C4-2B (cell line): ENCODE results near the gene NADSYN1.

ENCODE experiments used
- H3K27ac ChIP-seq: fragments of 450-650 bp; 2 replicates; pipeline ENCODE4 v1.5.1; 2017
- ZFX ChIP-seq: fragments of 450-650 bp; IDR thresholded peaks from 2 replicates; pipeline ENCODE4 v1.6.1; 2017
- TF ChIP-seq, protein P1 (sequence below): fragments of 450-650 bp; conservative IDR thresholded peaks from 2 replicates; pipeline ENCODE4 v1.5.1; 2017; ENCODE audit warnings: mild to moderate bottlenecking

Gene NADSYN1

DNA sequence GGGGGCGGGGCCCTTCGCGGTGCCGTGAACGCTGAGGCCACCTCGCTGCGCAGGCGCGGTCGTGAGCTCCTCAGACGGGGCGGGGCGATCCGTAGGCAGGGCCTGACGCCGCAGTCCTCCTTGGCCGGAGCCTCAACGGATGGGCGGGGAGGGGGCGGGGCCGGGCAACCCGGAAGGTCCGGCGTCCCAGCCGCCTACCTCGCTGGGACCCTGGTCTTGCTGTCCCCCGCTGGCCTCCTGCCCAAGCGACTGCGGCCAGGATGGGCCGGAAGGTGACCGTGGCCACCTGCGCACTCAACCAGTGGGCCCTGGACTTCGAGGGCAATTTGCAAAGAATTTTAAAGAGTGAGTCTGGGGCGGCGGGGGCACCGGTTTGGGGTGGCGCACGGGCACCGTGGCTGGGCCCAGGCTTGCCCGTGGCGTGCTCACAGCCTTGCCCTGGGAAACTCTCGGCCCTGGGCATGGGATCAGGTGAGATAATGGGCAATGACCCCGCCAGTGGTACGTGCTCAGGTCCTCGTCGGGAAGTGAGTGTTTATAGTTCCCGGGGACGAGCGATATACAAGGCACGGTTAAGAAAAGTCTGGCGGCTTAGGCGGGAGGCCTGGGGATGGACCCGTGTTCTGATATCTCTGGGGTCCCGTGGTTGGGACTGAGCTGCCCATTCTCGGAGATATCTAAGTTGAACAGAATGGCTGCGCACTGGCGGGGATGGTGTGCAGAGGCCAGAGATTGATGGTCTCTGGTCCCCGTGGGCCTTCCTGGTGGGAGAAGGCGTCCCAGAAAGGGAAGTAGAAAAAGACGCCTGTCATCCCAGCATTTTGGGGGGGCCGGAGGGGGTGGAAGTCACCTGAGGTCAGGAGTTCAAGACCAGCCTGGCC lies at the start of gene NADSYN1:
TSS of gene NADSYN1 (plus strand) at position 167 of the 881 bp plus-strand sequence. CDS start at position 261, 94 bp downstream.
- H3K27ac ChIP-seq, result peak within 1 kb of the TSS; percentile 84
- peak; percentile 78 for TF ChIP-seq ZFX
- TF ChIP-seq, protein P1, sequence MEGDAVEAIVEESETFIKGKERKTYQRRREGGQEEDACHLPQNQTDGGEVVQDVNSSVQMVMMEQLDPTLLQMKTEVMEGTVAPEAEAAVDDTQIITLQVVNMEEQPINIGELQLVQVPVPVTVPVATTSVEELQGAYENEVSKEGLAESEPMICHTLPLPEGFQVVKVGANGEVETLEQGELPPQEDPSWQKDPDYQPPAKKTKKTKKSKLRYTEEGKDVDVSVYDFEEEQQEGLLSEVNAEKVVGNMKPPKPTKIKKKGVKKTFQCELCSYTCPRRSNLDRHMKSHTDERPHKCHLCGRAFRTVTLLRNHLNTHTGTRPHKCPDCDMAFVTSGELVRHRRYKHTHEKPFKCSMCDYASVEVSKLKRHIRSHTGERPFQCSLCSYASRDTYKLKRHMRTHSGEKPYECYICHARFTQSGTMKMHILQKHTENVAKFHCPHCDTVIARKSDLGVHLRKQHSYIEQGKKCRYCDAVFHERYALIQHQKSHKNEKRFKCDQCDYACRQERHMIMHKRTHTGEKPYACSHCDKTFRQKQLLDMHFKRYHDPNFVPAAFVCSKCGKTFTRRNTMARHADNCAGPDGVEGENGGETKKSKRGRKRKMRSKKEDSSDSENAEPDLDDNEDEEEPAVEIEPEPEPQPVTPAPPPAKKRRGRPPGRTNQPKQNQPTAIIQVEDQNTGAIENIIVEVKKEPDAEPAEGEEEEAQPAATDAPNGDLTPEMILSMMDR, result no peak

DNA sequence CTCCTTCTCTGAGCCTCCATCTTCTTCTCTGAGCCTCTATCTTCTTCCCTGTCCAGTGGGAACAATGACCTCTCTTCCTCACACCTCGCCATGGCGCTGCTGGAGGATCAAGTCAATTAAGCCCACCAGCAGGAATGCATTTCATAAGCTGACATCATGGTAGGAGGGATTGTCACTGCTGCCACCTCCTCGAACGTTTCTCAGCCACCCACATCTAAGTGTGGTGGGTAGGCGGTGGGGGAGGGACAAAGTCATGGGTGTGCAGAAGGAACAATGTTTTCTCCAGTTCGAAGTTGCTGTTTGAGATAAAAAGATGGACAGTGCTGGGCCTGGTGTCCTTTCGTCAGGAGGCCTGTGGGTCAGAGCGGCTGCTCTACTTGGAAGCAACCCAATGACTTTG lies 48.8 kb upstream of the NADSYN1 start:
- TF ChIP-seq, protein P1, result no peak
- TF ChIP-seq ZFX, result no peak
- no peak overlapping the region for H3K27ac ChIP-seq

GRCh38 chr11:71406681-71407080 lies 46.3 kb upstream of the NADSYN1 start:
- TF ChIP-seq ZFX, result no peak
- TF ChIP-seq, protein P1, result no peak
- H3K27ac ChIP-seq, result no peak overlapping the region

DNA sequence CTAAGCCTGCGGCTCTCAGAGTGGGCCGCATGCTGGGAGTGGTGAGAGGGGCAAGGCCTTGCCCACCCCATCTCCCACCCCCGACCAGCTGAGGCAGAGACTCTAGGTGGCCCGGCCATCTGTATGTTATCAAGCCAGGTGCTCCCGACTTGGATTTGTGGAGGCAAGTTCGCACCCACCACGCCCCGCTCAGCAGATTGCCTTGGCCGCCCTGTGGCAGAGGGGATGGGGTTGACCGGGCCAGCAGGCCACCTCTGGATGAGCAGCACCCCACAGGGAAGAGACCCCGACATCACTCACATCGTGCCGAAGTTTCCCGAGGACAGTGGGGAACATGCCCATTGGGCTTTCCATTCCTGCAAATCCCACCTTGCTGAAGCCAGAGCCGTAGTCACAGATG lies 45.6 kb upstream of the NADSYN1 start:
- TF ChIP-seq, protein P1, result no peak
- no peak for TF ChIP-seq ZFX
- no peak overlapping the region for H3K27ac ChIP-seq

DNA sequence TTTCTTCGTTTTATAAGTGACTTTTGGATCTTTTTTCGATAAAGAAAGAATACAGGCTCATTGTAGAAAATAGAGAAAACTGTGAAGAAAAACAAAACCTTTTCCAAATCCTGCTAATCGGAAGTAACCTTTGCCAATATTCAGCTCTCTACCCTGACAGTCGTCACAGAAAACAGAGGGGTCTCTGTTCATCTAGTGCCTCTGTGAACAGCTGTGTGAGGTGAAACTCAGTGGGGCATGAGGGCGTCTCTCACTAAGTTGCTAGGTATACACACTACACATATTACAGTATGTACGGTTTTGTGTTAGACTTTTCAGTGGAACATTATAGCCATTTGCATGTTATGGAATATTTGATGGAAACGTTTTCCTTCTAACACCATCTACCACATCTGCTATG lies 44.2 kb upstream of the NADSYN1 start:
- no peak overlapping the region for H3K27ac ChIP-seq
- no peak for TF ChIP-seq ZFX
- TF ChIP-seq, protein P1, result no peak

DNA sequence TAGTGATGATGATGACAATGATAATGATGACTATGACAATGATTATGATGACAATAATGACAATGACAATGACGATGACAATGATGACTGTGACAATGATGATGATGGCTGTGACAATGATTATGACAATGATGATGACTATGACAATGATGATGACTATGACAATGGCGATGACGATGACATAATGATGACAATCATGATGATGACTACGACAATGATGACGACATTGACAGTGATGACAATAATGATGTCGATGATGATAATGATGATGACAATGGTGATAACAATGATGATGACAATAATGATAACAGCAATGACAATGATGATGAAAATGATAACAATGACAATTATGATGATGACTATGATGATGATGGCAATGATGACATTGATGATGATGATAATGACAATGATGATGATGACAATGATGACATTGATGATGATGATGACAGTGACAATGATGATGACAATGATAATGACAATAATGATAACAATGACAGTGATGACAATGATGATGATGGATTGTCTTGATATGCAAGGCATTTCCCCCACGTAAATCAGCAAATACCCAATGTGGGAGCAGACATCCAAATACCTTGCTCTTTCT lies 42.5 kb upstream of the NADSYN1 start:
- H3K27ac ChIP-seq, result no peak overlapping the region
- TF ChIP-seq, protein P1, result no peak
- TF ChIP-seq ZFX, result no peak

DNA sequence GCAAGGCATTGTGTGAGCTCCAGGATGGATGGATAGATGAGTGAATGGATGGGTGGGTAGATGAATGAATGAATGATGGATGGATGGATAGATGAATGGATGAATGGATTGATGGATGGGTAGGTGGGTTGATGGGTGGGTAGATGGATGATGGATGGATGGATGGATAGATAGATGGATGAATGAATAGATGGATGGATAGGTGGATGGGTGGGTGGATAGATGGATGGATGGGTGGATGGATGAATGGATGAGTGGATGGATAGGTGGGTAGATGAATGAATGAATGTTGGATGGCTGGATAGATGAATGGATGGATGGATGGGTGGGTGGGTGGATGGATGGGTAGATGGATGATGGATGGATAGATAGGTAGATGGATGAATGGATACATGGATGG lies 38.4 kb upstream of the NADSYN1 start:
- no peak for TF ChIP-seq ZFX
- TF ChIP-seq, protein P1, result no peak

More for the DNA sequence above, 38.4 kb upstream of the NADSYN1 start:
- no peak overlapping the region for H3K27ac ChIP-seq
